ENCODE measurements around the gene UBE3B.

UBE3B gene

GRCh38 chr12:109513977-109514376, 36.5 kb downstream of the UBE3B start:
- no peak for TF ChIP-seq ZNF70 (CRISPR knock-in tag; IDR thresholded peaks at IDR 0.05)
- no peak for TF ChIP-seq CSDC2 (CRISPR knock-in tag; IDR thresholded peaks at IDR 0.05)
- TF ChIP-seq ESRRG (CRISPR knock-in tag; IDR thresholded peaks at IDR 0.05) = no peak
- no peak for TF ChIP-seq ZNF8 (CRISPR knock-in tag; IDR thresholded peaks at IDR 0.05)
- TF ChIP-seq, protein P1, sequence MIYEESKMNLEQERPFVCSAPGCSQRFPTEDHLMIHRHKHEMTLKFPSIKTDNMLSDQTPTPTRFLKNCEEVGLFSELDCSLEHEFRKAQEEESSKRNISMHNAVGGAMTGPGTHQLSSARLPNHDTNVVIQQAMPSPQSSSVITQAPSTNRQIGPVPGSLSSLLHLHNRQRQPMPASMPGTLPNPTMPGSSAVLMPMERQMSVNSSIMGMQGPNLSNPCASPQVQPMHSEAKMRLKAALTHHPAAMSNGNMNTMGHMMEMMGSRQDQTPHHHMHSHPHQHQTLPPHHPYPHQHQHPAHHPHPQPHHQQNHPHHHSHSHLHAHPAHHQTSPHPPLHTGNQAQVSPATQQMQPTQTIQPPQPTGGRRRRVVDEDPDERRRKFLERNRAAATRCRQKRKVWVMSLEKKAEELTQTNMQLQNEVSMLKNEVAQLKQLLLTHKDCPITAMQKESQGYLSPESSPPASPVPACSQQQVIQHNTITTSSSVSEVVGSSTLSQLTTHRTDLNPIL (CRISPR knock-in tag; IDR thresholded peaks at IDR 0.05; ENCODE audit: low read depth) = no peak
- TF ChIP-seq PPARA (CRISPR knock-in tag; IDR thresholded peaks at IDR 0.05; ENCODE audit: borderline replicate concordance) = no peak
- no peak for TF ChIP-seq ZFP3 (CRISPR knock-in tag; IDR thresholded peaks at IDR 0.05)
- no peak for TF ChIP-seq OSR1 (CRISPR knock-in tag; IDR thresholded peaks at IDR 0.05)
- TF ChIP-seq ARNTL (CRISPR knock-in tag; IDR thresholded peaks at IDR 0.05; ENCODE audit: borderline replicate concordance, low read depth) = no peak
- no peak for TF ChIP-seq POU6F1 (CRISPR knock-in tag; IDR thresholded peaks at IDR 0.05; ENCODE audit: borderline replicate concordance, low read depth)
- no peak for TF ChIP-seq TOX (CRISPR knock-in tag; IDR thresholded peaks at IDR 0.05; ENCODE audit: borderline replicate concordance)
- no peak for TF ChIP-seq TCF4 (CRISPR knock-in tag; IDR thresholded peaks at IDR 0.05; ENCODE audit: borderline replicate concordance)
- TF ChIP-seq ZC3H10 (CRISPR knock-in tag; IDR thresholded peaks at IDR 0.05) = no peak
- TF ChIP-seq RARB (CRISPR knock-in tag; IDR thresholded peaks at IDR 0.05) = no peak
- ATAC-seq = no peak

- ATAC-seq = no peak
- TF ChIP-seq CSRNP3 (CRISPR knock-in tag; IDR thresholded peaks at IDR 0.05) = no peak
- TF ChIP-seq TCF4 (CRISPR knock-in tag; IDR thresholded peaks at IDR 0.05; ENCODE audit: borderline replicate concordance) = no peak
- TF ChIP-seq TSHZ2 (CRISPR knock-in tag; IDR thresholded peaks at IDR 0.05) = no peak
- TF ChIP-seq ZNF8 (CRISPR knock-in tag; IDR thresholded peaks at IDR 0.05) = no peak
- TF ChIP-seq POU6F1 (CRISPR knock-in tag; IDR thresholded peaks at IDR 0.05; ENCODE audit: borderline replicate concordance, low read depth) = no peak
- no peak for TF ChIP-seq ZC3H10 (CRISPR knock-in tag; IDR thresholded peaks at IDR 0.05)
- no peak for TF ChIP-seq TOX (CRISPR knock-in tag; IDR thresholded peaks at IDR 0.05; ENCODE audit: borderline replicate concordance)
- no peak for TF ChIP-seq BACH2 (CRISPR knock-in tag; IDR thresholded peaks at IDR 0.05; ENCODE audit: borderline replicate concordance)
- TF ChIP-seq OSR1 (CRISPR knock-in tag; IDR thresholded peaks at IDR 0.05) = no peak
- TF ChIP-seq ARNTL (CRISPR knock-in tag; IDR thresholded peaks at IDR 0.05; ENCODE audit: borderline replicate concordance, low read depth) = no peak
- TF ChIP-seq ZFP30 (CRISPR knock-in tag; IDR thresholded peaks at IDR 0.05) = no peak
- no peak for TF ChIP-seq ISL1 (CRISPR knock-in tag; IDR thresholded peaks at IDR 0.05)
Observed at GRCh38 chr12:109517619-109518018, 40.2 kb downstream of the UBE3B start.

GRCh38 chr12:109518820-109519665, 41.6 kb downstream of the UBE3B start:
- TF ChIP-seq ZNF70 (CRISPR knock-in tag; IDR thresholded peaks at IDR 0.05) = peak; percentile 9; the same call in 1 of the 2 replicates
- TF ChIP-seq ZNF8 (CRISPR knock-in tag; IDR thresholded peaks at IDR 0.05) = no peak
- TF ChIP-seq TOX (CRISPR knock-in tag; IDR thresholded peaks at IDR 0.05; ENCODE audit: borderline replicate concordance) = no peak
- peak; percentile 91 for ATAC-seq

Data from SK-N-SH treated with all-trans-retinoic acid at 6 μM for 48 hours (cell line).